PC-3 (cell line): ENCODE data around the gene RBPMS2. TPM values are rescaled to one million over a fixed set of nuclear protein-coding genes. Genes with fewer than 3 reads are reported as not detected.

Source experiments
- ATAC-seq: fragments of 200-7000 bp; cut with Tn5 transposase; 2 replicates; pipeline ENCODE4 v1.9.1; 2020; ENCODE audit warnings: mild to moderate bottlenecking, moderate library complexity
- BruUV-seq: library from RNA; stranded (reverse); fragments of 400-500 nt; replicated peaks from 2 replicates; lab custom pipeline; 2021; lab: Mats Ljungman, UMichigan
- CTCF ChIA-PET: fragments of 300-600 bp; sonication (Branson Sonifier 250); formaldehyde crosslinking; loops from one replicate; lab custom pipeline; 2022; ENCODE audit warnings: antibody characterized with exemption; lab: Charles Lee
- POLR2A ChIA-PET: fragments of 300-600 bp; sonication (Branson Sonifier 250); formaldehyde crosslinking; loops from one replicate; lab custom pipeline; 2022; ENCODE audit warnings: antibody characterized with exemption; ENCODE audit not compliant: unreplicated experiment; lab: Charles Lee
- DNase-seq: peaks from one replicate; pipeline ENCODE4 v3.0.0-alpha.2; 2015
- H2AFZ ChIP-seq: fragments of 300-600 bp; sonication (generic); 2 replicates; pipeline ENCODE4 v1.6.0; 2016; ENCODE audit warnings: antibody characterized with exemption, low read length
- H3F3A ChIP-seq: fragments of 300-600 bp; sonication (generic); one replicate; pipeline ENCODE4 v1.6.0; 2017; ENCODE audit warnings: antibody characterized with exemption, low read length, control low read depth, mild to moderate bottlenecking; ENCODE audit not compliant: unreplicated experiment
- H3K27ac ChIP-seq: fragments of 300-600 bp; sonication (generic); 2 replicates; pipeline ENCODE4 v1.5.1; 2016; ENCODE audit warnings: mild to moderate bottlenecking, low read length
- H3K27me3 ChIP-seq: fragments of 300-600 bp; sonication (generic); 2 replicates; pipeline ENCODE4 v1.6.1; 2016; ENCODE audit warnings: low read length, mixed read lengths
- H3K36me3 ChIP-seq: fragments of 300-600 bp; sonication (generic); 2 replicates; pipeline ENCODE4 v1.6.1; 2016; ENCODE audit warnings: low read depth, mixed run types, low read length, mixed read lengths
- H3K4me1 ChIP-seq: fragments of 300-600 bp; sonication (generic); 2 replicates; pipeline ENCODE4 v1.5.1; 2016; ENCODE audit warnings: low read length; ENCODE audit not compliant: insufficient read depth
- H3K4me2 ChIP-seq: fragments of 300-600 bp; sonication (generic); 2 replicates; pipeline ENCODE4 v1.6.0; 2016; ENCODE audit warnings: low read length
- H3K4me3 ChIP-seq: fragments of 300-600 bp; sonication (generic); 2 replicates; pipeline ENCODE4 v1.5.1; 2016; ENCODE audit warnings: mild to moderate bottlenecking, low read length, mixed read lengths
- H3K79me2 ChIP-seq: fragments of 300-600 bp; sonication (generic); 2 replicates; pipeline ENCODE4 v1.6.1; 2017; ENCODE audit warnings: low read length, mixed read lengths
- H3K9ac ChIP-seq: fragments of 300-600 bp; sonication (generic); 2 replicates; pipeline ENCODE4 v1.6.0; 2016; ENCODE audit warnings: mild to moderate bottlenecking, low read length
- H3K9me2 ChIP-seq: fragments of 300-600 bp; sonication (generic); replicated peaks from 2 replicates; pipeline ENCODE4 v1.6.1; 2016; ENCODE audit warnings: mixed run types, low read length, mixed read lengths
- H3K9me3 ChIP-seq: fragments of 300-600 bp; sonication (generic); 2 replicates; pipeline ENCODE4 v1.6.1; 2016; ENCODE audit warnings: low read length, mixed read lengths
- H4K20me1 ChIP-seq: fragments of 300-600 bp; sonication (generic); 2 replicates; pipeline ENCODE4 v1.6.1; 2016; ENCODE audit warnings: low read length, mixed read lengths
- CTCF ChIP-seq: fragments of 300-600 bp; sonication (generic); conservative IDR thresholded peaks from 2 replicates; pipeline ENCODE4 v1.5.1; 2017; ENCODE audit warnings: antibody characterized with exemption, low read depth, mild to moderate bottlenecking, low read length
- EZH2 ChIP-seq: fragments of 300-600 bp; sonication (generic); IDR thresholded peaks from one replicate; pipeline ENCODE4 v1.6.1; 2017; ENCODE audit warnings: antibody characterized with exemption, mild to moderate bottlenecking, low read length; ENCODE audit not compliant: unreplicated experiment
- EZH2phosphoT487 ChIP-seq: fragments of 300-600 bp; sonication (generic); IDR thresholded peaks from 2 replicates; pipeline ENCODE4 v1.6.1; 2018; ENCODE audit warnings: mild to moderate bottlenecking, antibody characterized with exemption, low read length, borderline replicate concordance
- intact Hi-C: fragments of 100-400 bp; cut with micrococcal nuclease; formaldehyde crosslinking; loops from 2 replicates; pipeline ENCODE4 v1.9.0; 2023
- total RNA-seq: library from RNA; depleted of rRNA; stranded (reverse); fragments of >200 nt; gene quantifications from 2 replicates; pipeline ENCODE4 v1.2.3, GENCODE V29; 2014

Gene RBPMS2
- total RNA-seq, 1 experiment from 2014 or later: not detected

GRCh38 chr15:64754663-64755426, 20.5 kb downstream of the RBPMS2 start:
- DNase-seq (no peak), ATAC-seq (no peak)
- ChIA-PET POLR2A (no interaction called here), CTCF (no interaction called here)
- no TSS peak for BruUV-seq
- Histone ChIP-seq H3F3A (no peaks in the 10 kb centered on the region), H3K36me3 (no peaks in the 10 kb centered on the region), H2AFZ (no peak overlapping the region), H3K9me2 (no peaks in the 10 kb centered on the region), H3K79me2 (no peaks in the 10 kb centered on the region), H4K20me1 (no peaks in the 10 kb centered on the region), H3K9me3 (no peaks in the 10 kb centered on the region), H3K27ac (no peak overlapping the region), H3K4me2 (no peak overlapping the region), H3K4me1 (no peaks in the 10 kb centered on the region), H3K4me3 (no peak overlapping the region), H3K9ac (no peak overlapping the region), H3K27me3 (no peaks in the 10 kb centered on the region)
- intact Hi-C loops: no loop called here
- no peak for TF ChIP-seq EZH2phosphoT487
- no peak for TF ChIP-seq CTCF
- TF ChIP-seq EZH2: no peak

DNA sequence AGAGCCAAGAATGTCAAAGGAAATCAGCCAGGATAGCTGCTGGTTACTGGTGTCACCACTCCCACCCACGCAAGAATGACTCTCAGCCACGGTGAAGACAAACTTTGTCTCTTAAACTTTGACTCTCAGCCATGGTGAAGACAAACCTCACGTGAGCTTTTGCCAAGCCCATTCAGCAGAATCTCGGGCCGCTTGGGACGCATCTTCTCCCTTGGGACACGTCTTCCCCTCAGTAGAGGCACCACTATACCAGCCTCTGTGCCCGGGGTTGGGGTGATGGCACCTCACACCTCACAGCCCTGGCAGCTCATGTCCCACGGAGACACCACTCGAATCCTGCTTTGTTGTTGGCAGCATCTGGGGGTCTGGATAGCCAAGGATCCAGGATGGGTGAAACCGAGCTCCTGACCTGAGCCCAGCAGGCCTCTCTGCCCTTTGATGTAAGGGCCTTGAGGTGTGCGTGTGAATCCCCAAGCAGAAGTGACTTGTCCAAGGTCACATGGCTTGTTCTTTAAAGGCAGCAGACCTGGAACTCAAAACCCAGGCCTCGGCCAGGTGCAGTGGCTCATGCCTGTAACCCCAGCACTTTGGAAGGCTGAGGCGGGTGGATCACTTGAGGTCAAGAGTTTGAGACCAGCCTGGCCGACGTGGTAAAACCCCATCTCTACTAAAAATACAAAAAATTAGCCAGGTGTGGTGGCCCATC, 21.8 kb downstream of the RBPMS2 start:
- TF ChIP-seq EZH2: no peak
- no peak for TF ChIP-seq EZH2phosphoT487
- CTCF ChIA-PET: interaction anchor here (0.6 kb wide), 1 partner anchor 51 kb away, joined by 8 read pairs; no protein-coding TSS in a partner anchor
- intact Hi-C loops: no loop called here

DNA sequence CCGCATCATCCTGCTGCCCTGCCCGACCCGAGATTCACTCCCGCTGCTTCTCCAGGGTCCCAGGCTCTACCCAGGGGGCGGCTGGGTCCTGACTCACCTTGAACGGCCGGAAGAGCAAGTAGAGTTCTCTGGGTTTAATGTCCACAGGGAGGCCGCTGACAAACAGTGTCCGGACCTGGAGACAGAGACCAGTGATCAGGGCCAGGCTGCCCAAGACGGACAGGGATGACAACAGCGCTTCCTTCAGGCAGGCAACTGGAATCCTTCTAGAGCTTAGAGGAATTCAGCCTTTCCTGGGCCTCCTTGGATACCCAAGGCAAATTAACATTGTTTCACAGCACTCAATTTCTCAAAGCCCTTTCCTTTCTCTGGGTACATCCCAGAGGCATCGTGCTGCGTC, 23.9 kb downstream of the RBPMS2 start:
- Histone ChIP-seq H2AFZ (no peak overlapping the region), H3K79me2 (no peaks in the 10 kb centered on the region), H3K4me2 (no peak overlapping the region), H3K27me3 (no peaks in the 10 kb centered on the region), H3F3A (no peaks in the 10 kb centered on the region), H3K9me2 (no peaks in the 10 kb centered on the region), H4K20me1 (no peaks in the 10 kb centered on the region), H3K9me3 (no peaks in the 10 kb centered on the region), H3K4me3 (no peak overlapping the region), H3K4me1 (peaks cover 11% of the 10 kb centered on the region; the same call in 1 of the 2 replicates), H3K36me3 (no peaks in the 10 kb centered on the region), H3K27ac (no peak overlapping the region), H3K9ac (no peak overlapping the region)
- intact Hi-C loops: no loop called here
- CTCF ChIA-PET: no interaction called here
- TF ChIP-seq EZH2 (no peak), CTCF (no peak), EZH2phosphoT487 (no peak)
- DNase-seq: no peak
- ATAC-seq: no peak
- POLR2A ChIA-PET: no interaction called here
- no TSS peak for BruUV-seq

More for the DNA sequence above, 21.8 kb downstream of the RBPMS2 start:
- Histone ChIP-seq H2AFZ (no peak overlapping the region), H3K36me3 (no peaks in the 10 kb centered on the region), H3K4me1 (peaks cover 11% of the 10 kb centered on the region; the same call in 1 of the 2 replicates), H3K9me2 (no peaks in the 10 kb centered on the region), H3F3A (no peaks in the 10 kb centered on the region), H3K79me2 (no peaks in the 10 kb centered on the region), H3K9ac (no peak overlapping the region), H4K20me1 (no peaks in the 10 kb centered on the region), H3K4me3 (no peak overlapping the region), H3K27ac (no peak overlapping the region), H3K9me3 (no peaks in the 10 kb centered on the region), H3K27me3 (no peaks in the 10 kb centered on the region), H3K4me2 (no peak overlapping the region)
- POLR2A ChIA-PET: no interaction called here
- BruUV-seq: no TSS peak
- no peak for DNase-seq
- no peak for ATAC-seq
